Loucy (cell line): ENCODE results near the gene TRIM47.

ENCODE experiments used
- EZH2phosphoT487 ChIP-seq: fragments of 200-600 bp; IDR thresholded peaks from 2 replicates; pipeline ENCODE4 v1.6.1; 2018; ENCODE audit warnings: antibody characterized with exemption, mild to moderate bottlenecking, moderate library complexity, borderline replicate concordance
- TF ChIP-seq, protein P1 (sequence below): fragments of 200-600 bp; sonication (generic); conservative IDR thresholded peaks from 2 replicates; pipeline ENCODE4 v1.5.1; 2014; ENCODE audit warnings: mild to moderate bottlenecking, antibody characterized with exemption, low read length

DNA sequence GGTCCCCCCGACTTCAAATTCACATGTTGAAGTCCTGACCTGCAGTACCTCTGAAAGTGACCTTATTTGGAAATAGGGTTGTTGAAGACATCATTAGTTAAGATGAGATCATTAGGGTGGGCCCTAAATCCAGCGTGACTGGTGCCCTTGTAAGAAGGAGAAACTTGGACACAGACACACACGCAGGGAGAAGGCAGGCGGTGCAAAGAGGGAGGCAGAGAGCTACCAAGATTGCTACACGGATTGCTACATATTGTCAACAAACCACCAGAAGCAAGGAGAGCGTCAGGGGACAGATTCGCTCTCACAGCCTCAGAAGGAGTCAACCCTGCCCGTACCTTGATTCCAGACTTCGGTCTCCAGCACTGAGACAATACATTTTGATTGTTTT is 16.5 kb downstream of the TRIM47 start:
- TF ChIP-seq, protein P1, sequence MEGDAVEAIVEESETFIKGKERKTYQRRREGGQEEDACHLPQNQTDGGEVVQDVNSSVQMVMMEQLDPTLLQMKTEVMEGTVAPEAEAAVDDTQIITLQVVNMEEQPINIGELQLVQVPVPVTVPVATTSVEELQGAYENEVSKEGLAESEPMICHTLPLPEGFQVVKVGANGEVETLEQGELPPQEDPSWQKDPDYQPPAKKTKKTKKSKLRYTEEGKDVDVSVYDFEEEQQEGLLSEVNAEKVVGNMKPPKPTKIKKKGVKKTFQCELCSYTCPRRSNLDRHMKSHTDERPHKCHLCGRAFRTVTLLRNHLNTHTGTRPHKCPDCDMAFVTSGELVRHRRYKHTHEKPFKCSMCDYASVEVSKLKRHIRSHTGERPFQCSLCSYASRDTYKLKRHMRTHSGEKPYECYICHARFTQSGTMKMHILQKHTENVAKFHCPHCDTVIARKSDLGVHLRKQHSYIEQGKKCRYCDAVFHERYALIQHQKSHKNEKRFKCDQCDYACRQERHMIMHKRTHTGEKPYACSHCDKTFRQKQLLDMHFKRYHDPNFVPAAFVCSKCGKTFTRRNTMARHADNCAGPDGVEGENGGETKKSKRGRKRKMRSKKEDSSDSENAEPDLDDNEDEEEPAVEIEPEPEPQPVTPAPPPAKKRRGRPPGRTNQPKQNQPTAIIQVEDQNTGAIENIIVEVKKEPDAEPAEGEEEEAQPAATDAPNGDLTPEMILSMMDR: no peak
- no peak for TF ChIP-seq EZH2phosphoT487
